B cell (primary cell): ENCODE measurements around the gene IRF2BPL.

ENCODE experiments used
- EZH2 ChIP-seq: IDR thresholded peaks from 2 replicates; pipeline ENCODE4 v1.6.1; 2012; ENCODE audit warnings: borderline replicate concordance, low read depth, mild to moderate bottlenecking, moderate library complexity, low read length; ENCODE audit not compliant: insufficient read depth, poor library complexity, severe bottlenecking
- TF ChIP-seq, protein P1 (sequence below): fragments of 200-600 bp; IDR thresholded peaks from one replicate; pipeline ENCODE4 v1.8.0; 2022; ENCODE audit warnings: antibody characterized with exemption, mild to moderate bottlenecking

DNA sequence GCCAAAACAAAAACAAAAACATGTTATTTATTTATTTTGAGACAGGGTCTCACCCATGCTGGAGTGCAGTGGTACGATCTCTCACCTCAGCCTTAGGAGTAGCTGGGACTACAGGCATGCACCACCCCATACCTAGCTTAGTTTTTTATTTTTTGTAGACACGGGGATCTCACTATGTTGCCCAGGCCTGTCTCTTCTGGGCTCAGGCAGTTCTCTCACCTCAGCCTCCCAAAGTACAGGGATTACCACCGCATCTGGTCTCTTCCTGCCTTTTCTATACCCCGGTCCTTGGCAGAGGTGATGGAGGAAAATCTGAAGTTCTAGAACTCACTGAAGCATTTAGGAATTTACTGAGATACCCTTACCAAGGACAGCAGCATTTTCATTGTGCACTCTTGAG, 6.8 kb upstream of the IRF2BPL start:
- TF ChIP-seq, protein P1, sequence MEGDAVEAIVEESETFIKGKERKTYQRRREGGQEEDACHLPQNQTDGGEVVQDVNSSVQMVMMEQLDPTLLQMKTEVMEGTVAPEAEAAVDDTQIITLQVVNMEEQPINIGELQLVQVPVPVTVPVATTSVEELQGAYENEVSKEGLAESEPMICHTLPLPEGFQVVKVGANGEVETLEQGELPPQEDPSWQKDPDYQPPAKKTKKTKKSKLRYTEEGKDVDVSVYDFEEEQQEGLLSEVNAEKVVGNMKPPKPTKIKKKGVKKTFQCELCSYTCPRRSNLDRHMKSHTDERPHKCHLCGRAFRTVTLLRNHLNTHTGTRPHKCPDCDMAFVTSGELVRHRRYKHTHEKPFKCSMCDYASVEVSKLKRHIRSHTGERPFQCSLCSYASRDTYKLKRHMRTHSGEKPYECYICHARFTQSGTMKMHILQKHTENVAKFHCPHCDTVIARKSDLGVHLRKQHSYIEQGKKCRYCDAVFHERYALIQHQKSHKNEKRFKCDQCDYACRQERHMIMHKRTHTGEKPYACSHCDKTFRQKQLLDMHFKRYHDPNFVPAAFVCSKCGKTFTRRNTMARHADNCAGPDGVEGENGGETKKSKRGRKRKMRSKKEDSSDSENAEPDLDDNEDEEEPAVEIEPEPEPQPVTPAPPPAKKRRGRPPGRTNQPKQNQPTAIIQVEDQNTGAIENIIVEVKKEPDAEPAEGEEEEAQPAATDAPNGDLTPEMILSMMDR: no peak
- no peak for TF ChIP-seq EZH2
